ENCODE measurements around the gene RGS7.
"Not testable (repeated sequence)": the region's sequence is repeated elsewhere in the genome, so short reads cannot be mapped to it uniquely, and the experiment has no call there.

RGS7 gene

GRCh38 chr1:241270016-241270415 is 87.0 kb downstream of the RGS7 start:
- no peak for DNase-seq

GRCh38 chr1:241269116-241269515 is 87.9 kb downstream of the RGS7 start:
- no peak for DNase-seq

GRCh38 chr1:241266121-241266520 is 90.9 kb downstream of the RGS7 start:
- DNase-seq: no peak

GRCh38 chr1:241265428-241265827 is 91.6 kb downstream of the RGS7 start:
- DNase-seq: no peak

GRCh38 chr1:241263346-241263745 is 93.7 kb downstream of the RGS7 start:
- no peak for DNase-seq

- DNase-seq: no peak
Observed at GRCh38 chr1:241253471-241253870, 103.5 kb downstream of the RGS7 start.

- no peak for DNase-seq
Observed at GRCh38 chr1:241250465-241250864, 106.5 kb downstream of the RGS7 start.

- no peak for DNase-seq
Observed at GRCh38 chr1:241240069-241240468, 116.9 kb downstream of the RGS7 start.

GRCh38 chr1:241237873-241238272 is 119.1 kb downstream of the RGS7 start:
- no peak for DNase-seq

- DNase-seq: no peak
Observed at GRCh38 chr1:241235256-241235897, 121.6 kb downstream of the RGS7 start.

GRCh38 chr1:241229711-241230110 is 127.3 kb downstream of the RGS7 start:
- DNase-seq: no peak

GRCh38 chr1:241229216-241229615 is 127.8 kb downstream of the RGS7 start:
- DNase-seq: no peak

GRCh38 chr1:241228339-241228738 is 128.7 kb downstream of the RGS7 start:
- DNase-seq: no peak

GRCh38 chr1:241225741-241226140 is 131.3 kb downstream of the RGS7 start:
- DNase-seq: no peak

- DNase-seq: not testable (repeated sequence)
Observed at GRCh38 chr1:241224189-241224588, 132.8 kb downstream of the RGS7 start.

- not testable (repeated sequence) for DNase-seq
Observed at GRCh38 chr1:241222813-241223212, 134.2 kb downstream of the RGS7 start.

- no peak for DNase-seq
Observed at GRCh38 chr1:241221319-241221718, 135.7 kb downstream of the RGS7 start.

GRCh38 chr1:241220913-241221312 is 136.1 kb downstream of the RGS7 start:
- not testable (repeated sequence) for DNase-seq

- DNase-seq: no peak
Observed at GRCh38 chr1:241219449-241219848, 137.6 kb downstream of the RGS7 start.

- DNase-seq: no peak
Observed at GRCh38 chr1:241217516-241217915, 139.5 kb downstream of the RGS7 start.

GRCh38 chr1:241215683-241216082 is 141.3 kb downstream of the RGS7 start:
- no peak for DNase-seq

- DNase-seq: no peak
Observed at GRCh38 chr1:241215203-241215602, 141.8 kb downstream of the RGS7 start.

- DNase-seq: no peak
Observed at GRCh38 chr1:241213139-241213538, 143.9 kb downstream of the RGS7 start.

- no peak for DNase-seq
Observed at GRCh38 chr1:241212628-241213027, 144.4 kb downstream of the RGS7 start.

- no peak for DNase-seq
Observed at GRCh38 chr1:241208910-241209379, 148.1 kb downstream of the RGS7 start.
